Testis (tissue), 3 donors: ENCODE measurements around the gene PER2. TPM values are rescaled to one million over a fixed set of nuclear protein-coding genes. Genes with fewer than 3 reads are reported as not detected.

ENCODE experiments used
- DNase-seq: peaks from one replicate; pipeline ENCODE4 v3.0.0-alpha.2; 2019
- H3K27ac ChIP-seq, 2 donors: fragments of 200-600 bp; sonication (generic); one replicate each; pipeline ENCODE4 v1.5.1; 2019
- H3K27me3 ChIP-seq: fragments of 200-600 bp; sonication (generic); one replicate; pipeline ENCODE4 v1.5.1; 2019
- H3K36me3 ChIP-seq: fragments of 200-600 bp; sonication (generic); one replicate; pipeline ENCODE4 v1.5.1; 2017; ENCODE audit warnings: low read depth; ENCODE audit errors: missing control alignments
- H3K4me1 ChIP-seq: fragments of 200-600 bp; sonication (generic); one replicate; pipeline ENCODE4 v1.5.1; 2019
- H3K4me3 ChIP-seq, 2 donors: fragments of 200-600 bp; sonication (generic); one replicate each; pipeline ENCODE4 v1.5.1; 2017 to 2019
- H3K9me3 ChIP-seq: fragments of 200-600 bp; sonication (generic); one replicate; pipeline ENCODE4 v1.5.1; 2017
- CTCF ChIP-seq, 3 experiments: fragments of 450-650 bp in 2 of 3; fragments of 200-600 bp in 1 of 3; sonication (generic) in 1 of 3; IDR thresholded peaks; one replicate each; pipeline ENCODE4 v1.5.1; 2016 to 2019; ENCODE audit warnings: antibody characterized with exemption in 3 of 3, mild to moderate bottlenecking in 2 of 3, moderate library complexity in 1 of 3
- POLR2A ChIP-seq: fragments of 450-650 bp; IDR thresholded peaks from one replicate; pipeline ENCODE4 v1.6.1; 2017; ENCODE audit warnings: antibody characterized with exemption, mild to moderate bottlenecking, moderate library complexity
- WGBS, 2 donors: methylation state at CpG; one replicate each; pipeline ENCODE4 v1.1.5; 2018; 5-methylcytosine and 5-hydroxymethylcytosine counted together
- intact Hi-C: fragments of 100-400 bp; cut with DNase I; formaldehyde crosslinking; loops from one replicate; pipeline ENCODE4 v1.15.1; 2023; ENCODE audit warnings: low total_unique reads
- polyA plus RNA-seq: library from polyadenylated mRNA; stranded (reverse); fragments of 350-450 nt; fragmentation: Illumina TruSeq; extraction: RNeasy Lipid Tissue Mini Kit (QIAGEN cat#74804); gene quantifications from one replicate; pipeline ENCODE4 v1.2.3, GENCODE V29; 2014; ENCODE audit warnings: low read depth, low replicate concordance; ENCODE audit not compliant: insufficient read depth
- total RNA-seq, 2 donors: library from RNA; depleted of rRNA; stranded (reverse); fragments of >200 nt; gene quantifications; one replicate each; pipeline ENCODE4 v1.2.3, GENCODE V29; 2016

PER2 gene
- total and polyA plus RNA-seq, 3 donors from 2014 or later, result 29.8 to 59.1 (median 55.5) TPM

DNA sequence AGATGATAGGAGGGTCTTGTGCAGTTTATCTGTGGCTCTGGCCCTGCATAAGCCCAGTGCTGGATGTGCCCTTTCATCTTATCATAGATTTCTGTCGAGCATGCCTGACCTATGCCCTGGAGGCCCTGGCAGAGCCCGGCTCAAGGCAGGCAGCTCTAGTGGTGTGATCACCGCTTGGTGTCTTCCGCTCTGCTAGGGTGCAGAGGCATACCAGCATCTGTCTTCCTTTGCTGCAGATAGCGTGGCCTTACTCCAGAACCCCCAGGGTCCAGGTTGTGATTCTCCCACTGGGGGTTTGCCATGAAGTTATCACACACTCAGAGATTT lies 18.2 kb upstream of the PER2 start:
- no peak overlapping the region for H3K27ac ChIP-seq
- H3K4me3 ChIP-seq, result no peak overlapping the region
- no peak for DNase-seq
- no peaks in the 10 kb centered on the region for H3K36me3 ChIP-seq
- no peaks in the 10 kb centered on the region for H3K4me1 ChIP-seq
- intact Hi-C loops, result no loop called here
- H3K9me3 ChIP-seq, result no peaks in the 10 kb centered on the region
- no peaks in the 10 kb centered on the region for H3K27me3 ChIP-seq
- WGBS, 2 donors, result 80 to 85% methylated on average over 5 of the region's 5 CpGs
- TF ChIP-seq CTCF (IDR thresholded peaks at IDR 0.05) (no peak), POLR2A (no peak)

DNA sequence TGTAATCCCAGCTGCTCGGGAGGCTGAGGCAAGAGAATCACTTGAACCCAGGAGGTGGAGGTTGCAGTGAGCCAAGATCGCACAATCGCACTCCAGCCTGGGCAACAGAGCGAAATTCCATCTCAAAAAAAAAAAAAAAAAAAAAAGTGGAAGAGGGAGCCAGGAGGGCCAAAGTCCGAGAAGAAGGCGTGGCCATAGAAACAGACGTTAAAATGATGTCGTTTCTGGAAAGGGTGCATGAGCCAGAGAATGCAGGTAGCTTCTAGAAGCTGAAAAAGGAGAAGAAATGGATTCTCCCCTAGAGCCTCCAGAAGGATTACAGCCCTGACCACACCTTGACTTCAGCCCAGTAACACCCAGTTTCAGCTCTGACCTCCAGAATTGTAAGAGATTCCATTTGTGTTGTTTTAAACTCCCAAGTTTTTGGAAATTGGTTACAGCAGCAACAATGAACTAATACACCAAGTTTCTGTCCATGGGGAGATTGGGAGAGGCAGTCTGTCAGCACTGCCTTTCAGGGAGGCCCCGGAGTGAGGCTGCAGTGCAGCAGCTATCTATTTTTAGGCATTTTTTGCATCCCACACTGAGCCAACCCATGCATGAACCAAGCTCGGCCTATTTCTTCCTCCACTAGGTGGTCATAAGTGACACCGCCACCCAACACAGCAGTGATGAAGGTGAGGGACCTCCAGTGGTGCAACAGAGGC lies 17.7 kb upstream of the PER2 start:
- intact Hi-C loops, result no loop called here
- TF ChIP-seq CTCF (IDR thresholded peaks at IDR 0.05) (no peak), POLR2A (no peak)
- Histone ChIP-seq H3K27ac (no peak overlapping the region), H3K27me3 (no peaks in the 10 kb centered on the region), H3K36me3 (no peaks in the 10 kb centered on the region), H3K4me3 (no peak overlapping the region), H3K9me3 (no peaks in the 10 kb centered on the region), H3K4me1 (peaks cover 2% of the 10 kb centered on the region)
- no peak for DNase-seq
- WGBS, 2 donors, result 89 to 94% methylated on average over 10 to 11 of the region's 11 CpGs

GRCh38 chr2:238305092-238305862 lies 16.9 kb upstream of the PER2 start:
- Histone ChIP-seq H3K9me3 (no peaks in the 10 kb centered on the region), H3K27me3 (no peaks in the 10 kb centered on the region), H3K36me3 (no peaks in the 10 kb centered on the region), H3K27ac (no peak overlapping the region), H3K4me1 (peaks cover 6% of the 10 kb centered on the region), H3K4me3 (no peak overlapping the region)
- TF ChIP-seq POLR2A, result no peak
- TF ChIP-seq CTCF (IDR thresholded peaks at IDR 0.05), result peak in 2 of 3 experiments; percentile 6 to 22
- intact Hi-C loops, result no loop called here
- 83 to 89% methylated on average over 10 to 12 of the region's 12 CpGs for WGBS, 2 donors
- DNase-seq, result no peak

GRCh38 chr2:238304116-238304515 lies 15.7 kb upstream of the PER2 start:
- DNase-seq, result no peak
- TF ChIP-seq POLR2A (no peak), CTCF (IDR thresholded peaks at IDR 0.05) (no peak)

More at GRCh38 chr2:238304116-238304515, 15.7 kb upstream of the PER2 start:
- intact Hi-C loops, result no loop called here
- H3K4me1 ChIP-seq, result peaks cover 16% of the 10 kb centered on the region
- 85 to 95% methylated on average over 4 to 6 of the region's 6 CpGs for WGBS, 2 donors
- H3K27ac ChIP-seq, result no peak overlapping the region
- H3K27me3 ChIP-seq, result no peaks in the 10 kb centered on the region
- no peaks in the 10 kb centered on the region for H3K9me3 ChIP-seq
- no peak overlapping the region for H3K4me3 ChIP-seq
- H3K36me3 ChIP-seq, result no peaks in the 10 kb centered on the region
